Glomerular visceral epithelial cell (primary cell): ENCODE data around the gene PPP3R2.
A peak's percentile ranks its signal among the peaks of the same experiment; 100 is the strongest.
"Not testable (repeated sequence)": the region's sequence is repeated elsewhere in the genome, so short reads cannot be mapped to it uniquely, and the experiment has no call there.

ENCODE experiments used
- DNase-seq: peaks from one replicate; pipeline ENCODE4 v3.0.0-alpha.2; 2016; ENCODE audit errors: extremely low spot score

PPP3R2 gene

GRCh38 chr9:101587332-101588043 lies 7.3 kb downstream of the PPP3R2 start:
- no peak for DNase-seq

GRCh38 chr9:101586651-101587050 lies 8.1 kb downstream of the PPP3R2 start:
- no peak for DNase-seq

- no peak for DNase-seq
These were observed 9.0 kb downstream of the PPP3R2 start for GRCh38 chr9:101585740-101586139.

GRCh38 chr9:101582553-101582952 lies 12.2 kb downstream of the PPP3R2 start:
- DNase-seq, result peak; percentile 5

- DNase-seq, result no peak
These were observed 14.8 kb downstream of the PPP3R2 start for GRCh38 chr9:101579711-101580545.

- DNase-seq, result no peak
These were observed 16.4 kb downstream of the PPP3R2 start for GRCh38 chr9:101578378-101578777.

- no peak for DNase-seq
These were observed 19.9 kb downstream of the PPP3R2 start for GRCh38 chr9:101574731-101575333.

- no peak for DNase-seq
These were observed 22.5 kb downstream of the PPP3R2 start for GRCh38 chr9:101572316-101572715.

GRCh38 chr9:101571114-101571513 lies 23.7 kb downstream of the PPP3R2 start:
- DNase-seq, result no peak

GRCh38 chr9:101569741-101570501 lies 24.8 kb downstream of the PPP3R2 start:
- no peak for DNase-seq

GRCh38 chr9:101567725-101568350 lies 26.9 kb downstream of the PPP3R2 start:
- no peak for DNase-seq

GRCh38 chr9:101566904-101567724 lies 27.7 kb downstream of the PPP3R2 start:
- peak; percentile 47 for DNase-seq

GRCh38 chr9:101564252-101564651 lies 30.5 kb downstream of the PPP3R2 start:
- DNase-seq, result no peak

GRCh38 chr9:101562966-101563365 lies 31.8 kb downstream of the PPP3R2 start:
- DNase-seq, result no peak

- DNase-seq, result no peak
These were observed 33.0 kb downstream of the PPP3R2 start for GRCh38 chr9:101561740-101562139.

- not testable (repeated sequence) for DNase-seq
These were observed 45.2 kb downstream of the PPP3R2 start for GRCh38 chr9:101549472-101550098.

GRCh38 chr9:101543098-101543735 lies 51.6 kb downstream of the PPP3R2 start:
- no peak for DNase-seq
